Embryonic facial prominence (tissue), 1 donor: ENCODE measurements around the gene RARS2.
"Not testable (repeated sequence)": the region's sequence is repeated elsewhere in the genome, so short reads cannot be mapped to it uniquely, and the experiment has no call there.

ENCODE experiments used
- DNase-seq: peaks from one replicate; pipeline ENCODE4 v3.0.0-alpha.2; 2016; ENCODE audit errors: extremely low spot score

The RARS2 gene, protein sequence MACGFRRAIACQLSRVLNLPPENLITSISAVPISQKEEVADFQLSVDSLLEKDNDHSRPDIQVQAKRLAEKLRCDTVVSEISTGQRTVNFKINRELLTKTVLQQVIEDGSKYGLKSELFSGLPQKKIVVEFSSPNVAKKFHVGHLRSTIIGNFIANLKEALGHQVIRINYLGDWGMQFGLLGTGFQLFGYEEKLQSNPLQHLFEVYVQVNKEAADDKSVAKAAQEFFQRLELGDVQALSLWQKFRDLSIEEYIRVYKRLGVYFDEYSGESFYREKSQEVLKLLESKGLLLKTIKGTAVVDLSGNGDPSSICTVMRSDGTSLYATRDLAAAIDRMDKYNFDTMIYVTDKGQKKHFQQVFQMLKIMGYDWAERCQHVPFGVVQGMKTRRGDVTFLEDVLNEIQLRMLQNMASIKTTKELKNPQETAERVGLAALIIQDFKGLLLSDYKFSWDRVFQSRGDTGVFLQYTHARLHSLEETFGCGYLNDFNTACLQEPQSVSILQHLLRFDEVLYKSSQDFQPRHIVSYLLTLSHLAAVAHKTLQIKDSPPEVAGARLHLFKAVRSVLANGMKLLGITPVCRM

DNA sequence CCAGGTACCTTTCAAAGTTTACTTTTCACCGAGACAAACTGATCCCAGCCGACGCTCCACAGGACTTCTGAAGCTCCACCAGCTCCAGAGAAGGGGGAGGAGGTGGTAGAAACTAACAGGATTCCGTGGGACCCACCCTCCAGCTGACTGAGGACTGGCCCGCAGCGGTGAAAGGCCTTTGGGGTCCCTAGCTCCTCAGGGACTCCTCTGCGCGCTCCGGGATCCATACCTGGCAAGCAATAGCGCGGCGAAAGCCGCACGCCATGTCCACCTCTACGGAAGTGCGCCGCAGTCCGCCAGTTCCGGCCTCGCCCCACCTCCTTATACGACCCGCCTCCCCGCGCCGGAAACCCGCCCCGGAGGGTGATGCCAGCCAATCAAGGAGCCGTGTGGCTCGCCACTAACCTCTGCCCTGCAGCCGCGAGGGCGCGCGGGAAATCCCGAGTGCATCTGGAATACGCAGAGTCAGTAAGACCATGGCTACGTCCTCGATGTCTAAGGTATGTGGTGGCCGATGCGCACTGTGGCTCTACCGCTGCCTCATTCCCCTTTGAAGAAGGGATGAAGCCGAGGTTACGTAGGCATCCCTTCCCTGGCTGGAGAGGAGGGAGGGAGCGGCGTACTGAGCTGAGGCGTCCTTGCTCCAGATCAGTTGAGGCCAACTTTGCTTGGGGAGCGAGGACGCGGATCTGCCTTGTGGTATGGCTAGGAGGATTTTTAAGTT, at the start of gene RARS2, which contains the start of gene ORC3:
Gene RARS2 (minus strand): TSS at position 295 of the 724 bp plus-strand sequence. CDS start 30 bp downstream, at position 265.
Gene ORC3 (plus strand): TSS at position 443 of the 724 bp plus-strand sequence. CDS start 34 bp downstream, at position 477.
- DNase-seq: peak; percentile 83

DNA sequence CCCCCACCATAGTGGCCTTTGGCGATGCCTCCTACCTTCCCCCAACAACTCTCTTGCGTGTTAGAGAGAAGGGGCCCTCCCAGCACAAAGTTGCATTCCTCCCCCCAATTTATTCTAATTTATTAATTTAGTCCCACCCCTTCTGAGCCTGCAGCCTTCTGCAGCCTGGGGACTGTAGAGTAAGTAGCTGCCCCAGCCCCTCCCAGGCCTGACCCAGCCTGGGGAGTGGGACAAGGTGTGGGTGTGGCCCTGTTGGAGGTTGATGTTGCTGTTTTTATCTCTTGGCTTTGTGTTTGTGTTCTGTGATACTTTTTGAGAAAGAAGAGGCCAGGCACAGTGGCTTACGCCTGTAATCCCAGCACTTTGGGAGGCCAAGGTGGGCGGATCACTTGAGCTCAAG, 49.6 kb upstream of the RARS2 start:
- DNase-seq: no peak

GRCh38 chr6:87637106-87637505, 47.3 kb upstream of the RARS2 start:
- no peak for DNase-seq

- DNase-seq: no peak
These were observed 46.5 kb upstream of the RARS2 start for GRCh38 chr6:87636315-87636714.

- no peak for DNase-seq
These were observed 44.1 kb upstream of the RARS2 start for GRCh38 chr6:87633851-87634250.

DNA sequence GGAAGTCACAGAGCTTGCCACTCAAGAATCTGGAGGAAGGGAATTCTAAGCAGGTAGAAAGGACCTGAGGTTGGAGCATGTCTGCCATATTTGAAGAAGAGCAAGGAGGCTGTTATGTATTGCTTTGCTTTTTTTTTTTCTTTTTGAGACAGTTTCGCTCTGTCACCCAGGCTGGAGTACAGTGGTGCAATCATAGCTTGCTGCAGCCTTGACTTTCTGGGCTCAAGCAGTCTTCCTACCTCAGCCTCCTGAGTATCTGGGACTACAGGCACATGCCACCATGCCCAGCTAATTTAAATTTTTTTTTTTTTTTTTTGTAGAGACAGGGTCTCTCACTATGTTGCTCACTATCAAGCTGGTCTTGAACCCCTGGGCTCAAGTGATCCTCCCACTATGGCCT, 41.0 kb upstream of the RARS2 start:
- DNase-seq: no peak

GRCh38 chr6:87628881-87629280, 39.1 kb upstream of the RARS2 start:
- no peak for DNase-seq

DNA sequence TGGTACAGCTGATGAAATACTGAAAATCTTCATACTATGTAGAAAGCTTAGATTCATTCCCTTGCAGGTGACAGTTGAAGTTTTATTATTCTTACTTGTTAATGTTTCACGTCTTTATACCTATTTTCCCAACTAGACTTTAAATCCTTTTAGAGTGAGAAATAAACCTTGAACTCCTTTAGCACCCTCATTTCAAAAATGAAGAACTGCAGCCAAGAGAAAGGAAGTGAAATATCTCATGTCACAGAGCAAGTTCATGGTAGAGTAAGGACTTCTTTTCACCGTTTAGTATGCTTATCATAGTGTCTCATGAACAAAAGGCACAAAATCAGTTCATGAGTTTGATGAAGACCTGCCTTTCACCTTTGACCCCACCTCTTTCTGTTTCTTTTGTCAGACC, 38.6 kb upstream of the RARS2 start:
- DNase-seq: no peak

- no peak for DNase-seq
These were observed 33.5 kb upstream of the RARS2 start for GRCh38 chr6:87623248-87623647.

DNA sequence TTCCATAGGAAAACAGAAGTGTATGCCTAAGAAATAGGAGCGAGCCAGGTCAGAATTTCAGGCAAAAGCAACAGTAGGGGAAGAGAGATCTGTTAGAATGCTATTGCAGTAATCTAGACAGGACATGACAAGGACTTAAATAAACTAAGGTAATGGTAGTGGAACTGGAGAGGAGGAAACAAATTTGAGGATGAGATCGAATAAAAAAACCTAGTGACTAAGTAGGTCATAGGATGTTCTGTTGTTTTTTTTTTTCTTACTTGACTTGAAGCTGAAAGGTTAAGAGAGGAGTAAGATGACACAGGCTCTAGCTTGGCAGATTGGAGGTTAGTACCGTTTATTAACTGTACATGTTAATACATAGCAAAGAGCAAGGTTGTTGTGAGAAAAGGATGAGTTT, 28.7 kb upstream of the RARS2 start:
- DNase-seq: no peak

DNA sequence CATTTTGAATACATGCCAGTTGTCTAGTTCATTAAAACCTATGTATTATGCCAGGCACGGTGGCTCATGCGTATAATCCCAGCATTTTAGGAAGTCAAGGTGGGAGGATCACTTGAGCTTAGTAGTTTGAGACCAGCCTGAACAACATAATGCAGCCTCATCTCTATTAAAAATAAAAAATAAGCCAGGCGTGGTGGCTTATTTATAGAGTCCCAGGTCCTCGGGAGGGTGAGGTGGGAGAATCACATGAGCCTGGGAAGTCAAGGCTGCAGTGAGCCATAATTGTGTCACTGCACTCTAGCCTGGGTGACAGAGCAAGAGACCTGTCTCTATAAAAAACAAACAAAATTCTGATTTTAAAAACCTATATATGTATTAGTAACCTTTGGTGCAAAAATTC, 27.6 kb upstream of the RARS2 start:
- no peak for DNase-seq

GRCh38 chr6:87613018-87613417, 23.2 kb upstream of the RARS2 start:
- DNase-seq: not testable (repeated sequence)

GRCh38 chr6:87608802-87609201, 19.0 kb upstream of the RARS2 start:
- DNase-seq: no peak

DNA sequence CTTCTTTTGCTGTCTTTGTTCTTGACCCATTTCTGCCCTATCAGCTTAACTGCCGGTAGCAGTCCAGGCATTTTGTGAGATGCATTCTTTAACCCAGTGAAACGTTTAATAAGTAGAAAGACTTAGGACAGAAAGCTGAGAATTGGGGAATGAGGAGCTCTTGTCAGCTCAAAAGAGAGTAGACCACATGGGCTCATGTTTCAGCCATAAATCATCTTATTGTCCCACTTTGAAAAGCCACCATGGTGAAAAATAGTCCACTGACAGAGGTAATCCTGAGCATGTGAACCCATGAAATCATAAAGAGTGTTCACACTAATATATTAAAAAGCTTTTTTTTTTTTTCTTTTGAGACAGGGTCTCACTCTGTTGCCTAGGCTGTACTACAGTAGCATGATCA, 16.4 kb upstream of the RARS2 start:
- no peak for DNase-seq

DNA sequence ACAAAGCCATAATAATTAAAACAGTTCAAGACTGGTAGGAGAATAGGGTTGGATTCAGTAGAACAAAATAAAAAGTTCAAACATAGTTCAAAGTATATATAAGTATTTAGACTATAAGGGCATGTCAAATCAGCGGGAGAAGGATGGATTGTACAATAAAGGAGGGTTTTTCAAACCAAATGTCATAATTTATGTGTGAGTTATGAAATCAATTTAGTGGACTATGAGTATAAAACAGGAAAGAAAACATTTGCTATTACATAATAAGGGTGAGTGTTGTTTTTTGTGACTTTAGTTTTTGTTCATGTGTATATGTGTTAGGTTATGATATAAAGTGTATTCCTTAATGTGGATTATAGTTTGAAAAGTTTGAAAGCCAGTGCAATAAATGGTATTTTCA, 10.8 kb upstream of the RARS2 start:
- no peak for DNase-seq

GRCh38 chr6:87590990-87591389, 1.2 kb upstream of the RARS2 start:
- DNase-seq: no peak

DNA sequence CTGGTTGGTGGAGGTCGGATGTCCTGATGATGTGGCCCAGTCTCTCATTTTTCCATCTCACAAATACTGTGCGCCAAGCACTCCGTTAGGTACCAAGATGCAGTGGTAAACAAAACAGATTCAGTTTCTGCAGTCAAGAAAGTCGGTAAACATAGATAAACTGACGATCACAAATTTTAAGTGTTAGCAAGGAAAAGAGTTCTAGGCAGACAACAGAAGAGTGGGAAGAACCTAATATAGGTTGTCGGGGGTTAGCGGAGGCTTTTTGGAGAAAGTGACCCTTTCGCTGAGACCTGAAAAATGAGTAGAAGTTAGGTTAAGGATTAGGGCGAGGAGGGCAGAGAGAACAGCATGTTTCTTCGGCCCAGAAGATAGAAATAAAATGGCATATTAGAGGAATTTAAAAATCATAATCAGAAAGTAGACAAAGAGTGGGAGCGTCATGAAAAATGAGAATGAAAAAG, 662 bp upstream of the RARS2 start:
- no peak for DNase-seq

DNA sequence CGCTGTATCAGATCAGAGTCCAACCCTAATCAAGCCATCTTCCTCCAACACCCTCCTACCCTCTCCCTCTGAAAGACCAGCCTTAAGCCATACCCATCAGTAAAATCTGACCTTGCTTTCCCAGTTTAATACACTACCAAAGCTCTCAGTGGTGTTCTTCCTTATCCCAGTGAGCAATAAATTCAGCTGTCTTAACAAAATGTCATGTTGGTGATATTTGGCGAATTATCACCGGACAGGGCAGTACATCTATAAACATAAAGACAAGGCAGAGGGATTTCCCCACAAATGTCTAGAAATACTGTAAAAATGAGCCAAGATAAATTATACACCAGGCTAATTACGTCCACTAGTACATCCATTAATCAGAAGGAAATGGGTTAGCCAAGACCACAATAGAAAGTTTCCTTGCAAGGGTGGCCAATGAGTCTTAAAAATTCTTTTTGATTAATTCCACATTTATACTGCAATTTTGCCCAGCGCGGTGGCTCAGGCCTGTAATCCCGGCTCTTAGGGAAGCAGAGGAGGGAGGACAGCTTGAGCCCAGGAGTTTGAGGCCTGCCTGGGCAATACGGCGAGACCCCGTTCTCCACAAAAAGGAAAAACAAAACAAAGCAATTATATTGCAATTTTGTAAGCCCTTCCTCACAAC, 905 bp downstream of the RARS2 start:
- DNase-seq: no peak

DNA sequence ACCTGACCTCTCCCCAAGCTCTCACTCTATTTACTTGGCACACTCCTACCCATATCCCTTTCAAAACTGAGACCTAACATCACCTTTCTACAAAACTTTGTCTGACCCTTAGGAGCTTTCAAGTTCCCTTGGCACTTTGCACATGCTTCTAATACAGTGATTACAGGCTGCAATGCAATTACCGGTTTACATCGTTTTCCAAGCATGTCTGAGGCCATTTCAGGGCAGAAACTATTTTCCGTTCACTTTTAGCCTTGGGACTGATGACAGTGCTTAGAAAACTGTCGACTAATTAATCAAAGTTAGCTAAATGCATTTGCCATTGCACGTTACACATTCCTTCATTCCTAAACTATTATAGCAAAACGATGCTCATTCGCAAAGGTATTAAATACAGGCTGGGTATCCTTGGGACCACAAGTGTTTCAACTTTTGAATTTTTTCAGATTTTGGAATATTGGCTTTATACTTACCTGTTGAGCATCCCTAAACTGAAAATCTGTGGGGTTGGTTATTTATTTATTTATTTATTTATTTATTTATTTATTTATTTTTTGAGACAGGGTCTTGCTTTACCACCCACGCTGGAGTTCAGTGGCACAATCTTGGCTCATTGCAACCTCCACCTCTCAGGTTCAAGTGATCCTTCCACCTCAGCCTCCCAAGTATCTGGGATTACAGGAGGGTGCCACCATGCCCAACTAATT, 3.3 kb downstream of the RARS2 start:
- no peak for DNase-seq

- no peak for DNase-seq
These were observed 6.0 kb downstream of the RARS2 start for GRCh38 chr6:87583822-87584221.

GRCh38 chr6:87575423-87575822, 14.4 kb downstream of the RARS2 start:
- no peak for DNase-seq
